HG02642 (cell line): Measurements from ENCODE around the gene COLEC11.
"Not testable (repeated sequence)": the region's sequence is repeated elsewhere in the genome, so short reads cannot be mapped to it uniquely, and the experiment has no call there.

ENCODE experiments used
- ATAC-seq: cut with Tn5 transposase; IDR thresholded peaks from one replicate; pipeline ENCODE4 v1.9.1; 2021; ENCODE audit warnings: mild to moderate bottlenecking; ENCODE audit not compliant: unreplicated experiment, poor library complexity

The COLEC11 gene

GRCh38 chr2:3594493-3595281, at the start of gene COLEC11:
TSS of gene COLEC11 (plus strand) at chr2:3595112. CDS start at chr2:3604341, 9,229 bp downstream.
- no peak for ATAC-seq

GRCh38 chr2:3545788-3546478, 49.0 kb upstream of the COLEC11 start:
- no peak for ATAC-seq

- no peak for ATAC-seq
Measured at GRCh38 chr2:3547915-3548314, 47.0 kb upstream of the COLEC11 start.

DNA sequence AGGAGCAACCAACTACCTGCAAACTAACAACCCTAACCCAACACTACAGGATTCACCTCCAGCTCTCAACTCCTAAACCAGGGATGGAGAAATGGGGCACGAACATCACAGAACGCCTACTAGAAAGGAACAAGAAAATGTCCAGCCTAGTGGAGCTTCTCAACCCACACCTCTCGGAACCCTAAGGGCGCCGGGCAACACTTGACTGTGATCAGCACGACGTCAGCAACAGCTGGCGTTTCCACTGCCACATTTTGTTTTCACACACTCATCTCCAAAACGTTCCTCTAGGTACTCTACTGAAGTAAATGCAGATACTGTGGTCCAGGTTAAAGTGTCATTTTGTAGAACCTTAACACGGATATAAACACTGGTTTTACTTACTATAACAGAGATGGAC, 41.0 kb upstream of the COLEC11 start:
- ATAC-seq, result no peak

DNA sequence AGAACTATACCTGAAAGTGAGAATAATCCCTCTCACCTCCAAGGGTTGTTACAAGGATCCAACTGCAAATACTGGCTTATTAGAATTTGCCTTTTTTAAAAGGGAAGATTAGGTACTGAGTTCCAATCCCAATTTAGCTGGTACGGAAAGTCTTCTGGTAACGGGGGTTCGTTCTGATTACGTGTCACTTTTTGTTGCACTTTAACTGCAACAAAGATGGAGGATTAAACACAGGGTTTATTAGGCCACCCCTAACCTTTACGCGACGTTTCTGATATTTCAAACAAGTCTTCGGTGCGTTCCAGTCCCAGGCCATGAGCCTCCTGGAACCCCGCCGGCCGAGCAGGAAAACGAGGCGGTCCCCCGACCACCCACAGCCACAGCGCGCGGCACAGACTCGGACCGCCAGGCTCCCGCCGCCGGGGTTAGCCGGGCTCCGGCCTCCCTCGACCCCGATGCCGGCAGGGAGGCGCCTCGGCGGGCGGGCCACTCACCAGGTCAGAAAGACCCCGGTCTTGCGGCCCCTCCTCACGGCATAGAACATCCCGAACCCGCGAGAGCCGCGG, 37.2 kb upstream of the COLEC11 start:
- peak; percentile 29 for ATAC-seq

GRCh38 chr2:3558205-3559014, 36.5 kb upstream of the COLEC11 start, which contains the start of gene RNASEH1:
TSS of gene RNASEH1 (minus strand) at chr2:3558333. CDS start at chr2:3558260, 73 bp downstream.
- ATAC-seq, result peak; percentile 97

GRCh38 chr2:3563521-3563976, 31.4 kb upstream of the COLEC11 start:
- peak; percentile 52 for ATAC-seq

DNA sequence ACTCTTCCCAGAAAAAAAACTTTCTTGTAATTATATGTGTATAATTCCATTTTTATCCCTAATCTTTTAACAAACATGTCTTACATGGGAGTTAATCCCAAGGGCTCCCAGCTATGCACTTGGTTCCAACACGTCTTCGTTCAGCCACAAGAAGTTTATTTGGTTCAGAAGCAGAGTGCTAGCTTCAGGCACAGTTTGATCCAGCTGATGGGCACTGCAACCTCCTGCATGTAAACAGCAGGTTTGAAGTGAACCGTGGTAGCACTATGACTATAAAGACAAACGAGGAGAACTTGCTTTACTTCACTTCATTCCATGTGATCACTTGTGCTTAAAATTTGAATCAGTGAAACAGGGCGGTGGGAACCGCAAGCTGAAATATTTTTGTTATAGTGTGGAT, 29.8 kb upstream of the COLEC11 start:
- ATAC-seq, result no peak

- no peak for ATAC-seq
Measured at GRCh38 chr2:3566806-3567205, 28.1 kb upstream of the COLEC11 start.

GRCh38 chr2:3569656-3570055, 25.3 kb upstream of the COLEC11 start:
- not testable (repeated sequence) for ATAC-seq

DNA sequence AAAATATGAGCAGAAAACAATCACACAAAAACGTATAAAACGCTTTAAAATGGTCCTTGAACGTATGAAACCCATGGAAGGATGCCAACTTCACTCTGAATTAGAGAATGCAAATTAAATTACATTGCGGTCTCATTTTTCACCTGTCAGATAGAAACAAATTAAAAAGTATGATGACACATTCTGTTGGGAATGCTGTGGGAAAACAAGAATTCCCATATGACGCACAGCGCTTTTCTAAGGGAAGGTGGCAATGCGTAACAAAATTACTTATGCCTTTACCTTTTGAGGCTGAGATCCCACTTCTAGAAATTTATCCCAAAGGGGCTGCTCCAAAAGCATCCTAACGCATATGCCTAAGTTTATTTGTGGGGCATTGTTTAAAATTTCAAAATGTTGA, 23.6 kb upstream of the COLEC11 start:
- ATAC-seq, result no peak

GRCh38 chr2:3572620-3573019, 22.3 kb upstream of the COLEC11 start:
- ATAC-seq, result no peak

- no peak for ATAC-seq
Measured at GRCh38 chr2:3574155-3574554, 20.8 kb upstream of the COLEC11 start.

GRCh38 chr2:3575534-3576262, 19.2 kb upstream of the COLEC11 start:
- ATAC-seq, result peak; percentile 37

- not testable (repeated sequence) for ATAC-seq
Measured at GRCh38 chr2:3576263-3576630, 18.7 kb upstream of the COLEC11 start.

DNA sequence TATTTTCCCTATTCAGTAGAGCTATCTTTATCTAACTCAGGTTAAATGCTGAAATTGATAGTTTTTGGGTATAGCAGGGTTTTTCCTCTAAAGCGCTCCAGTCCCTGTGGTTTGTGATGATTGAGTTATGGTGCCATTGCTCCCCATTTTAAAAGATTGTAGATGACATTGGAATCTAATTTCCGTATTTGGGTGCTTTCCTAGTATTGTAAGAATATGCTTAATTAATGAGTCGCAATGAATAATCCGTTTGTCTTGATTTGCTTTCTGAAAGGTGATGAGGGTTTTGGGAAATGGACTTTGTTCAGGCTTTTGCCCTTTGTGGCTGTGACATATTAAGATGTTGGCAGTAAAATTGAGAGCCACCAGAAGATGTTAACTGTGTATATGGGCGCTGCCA, 15.9 kb upstream of the COLEC11 start:
- no peak for ATAC-seq

DNA sequence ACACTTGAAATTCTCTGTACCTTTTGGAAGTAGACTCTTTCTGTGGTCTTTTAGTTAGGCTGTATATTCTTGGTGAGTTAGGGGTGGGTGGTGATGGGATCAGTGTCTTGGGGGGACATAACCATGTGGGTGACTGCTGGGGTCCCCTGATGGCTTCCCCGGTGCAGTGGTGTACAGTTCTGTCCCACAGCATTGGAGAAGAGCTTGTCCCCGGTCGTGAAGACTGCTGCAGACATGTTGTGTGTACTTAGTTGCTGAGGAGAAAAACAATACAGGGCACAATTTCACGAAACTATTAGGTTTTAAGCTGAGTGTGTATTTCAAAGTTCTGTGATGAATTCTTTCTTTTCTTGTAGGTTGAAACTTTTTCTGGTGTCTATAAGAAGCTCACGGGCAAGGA, 14.5 kb upstream of the COLEC11 start:
- ATAC-seq, result no peak

GRCh38 chr2:3581367-3582262, 13.3 kb upstream of the COLEC11 start:
- ATAC-seq, result no peak

- no peak for ATAC-seq
Measured at GRCh38 chr2:3584076-3584475, 10.8 kb upstream of the COLEC11 start.
